Pancreas (tissue), 10 donors: ENCODE data around the gene STX2. TPM values are rescaled to one million over a fixed set of nuclear protein-coding genes. Genes with fewer than 3 reads are reported as not detected.
"Not testable (repeated sequence)": the region's sequence is repeated elsewhere in the genome, so short reads cannot be mapped to it uniquely, and the experiment has no call there.

Experiments
- ATAC-seq, 4 donors: fragments of 200-7000 bp; cut with Tn5 transposase; one replicate each; pipeline versions ENCODE4 v1.8.0 to v1.9.1; 2020; ENCODE audit warnings: mild to moderate bottlenecking in 4 of 4, moderate library complexity in 4 of 4
- DNase-seq, 6 donors: peaks; one replicate each; pipeline ENCODE4 v3.0.0-alpha.2; 2020
- FAIRE-seq: peaks from 2 replicates; lab custom pipeline; 2012; peaks lifted over from hg19 to GRCh38; lab: Jason Lieb, UNC
- H3K27ac ChIP-seq, 4 donors: fragments of 200-600 bp; sonication (generic); 1 replicate in 3 of 4; 2 replicates in 1 of 4; pipeline versions ENCODE4 v1.5.0 to v1.8.0; 2020
- H3K27me3 ChIP-seq, 4 donors: fragments of 200-600 bp; one replicate each; pipeline ENCODE4 v1.8.0; 2021
- H3K36me3 ChIP-seq, 3 donors: fragments of 200-600 bp; sonication (generic) in 1 of 3; one replicate each; pipeline versions ENCODE4 v1.5.0 to v1.8.0; 2020 to 2021
- H3K4me1 ChIP-seq, 3 donors: fragments of 200-600 bp; one replicate each; pipeline ENCODE4 v1.8.0; 2021
- H3K4me3 ChIP-seq, 4 donors: fragments of 200-600 bp; sonication (generic) in 2 of 4; one replicate each; pipeline versions ENCODE4 v1.5.0 to v1.8.0; 2020 to 2021
- H3K9me3 ChIP-seq, 4 donors: fragments of 200-600 bp; one replicate each; pipeline ENCODE4 v1.8.0; 2021
- CTCF ChIP-seq, 4 donors: fragments of 200-600 bp; sonication (generic) in 3 of 4; IDR thresholded peaks; one replicate each; pipeline versions ENCODE4 v1.5.0 to v1.8.0; 2021; ENCODE audit warnings: antibody characterized with exemption in 4 of 4
- WGBS, 2 donors: extraction: QIAGEN DNeasy Blood & Tissue Kit; methylation state at CpG; one replicate each; pipeline ENCODE4 v1.1.7; 2013; 5-methylcytosine and 5-hydroxymethylcytosine counted together
- intact Hi-C, 3 donors: fragments of 100-400 bp; cut with DNase I; formaldehyde crosslinking; loops; one replicate each; pipeline versions ENCODE4 v1.11.1 to v1.14.2; 2022
- polyA plus RNA-seq, 2 donors: library from polyadenylated mRNA; stranded (reverse); fragments of 200-250 nt; gene quantifications; one replicate each; pipeline ENCODE4 v1.2.3, GENCODE V29; 2013
- total RNA-seq, 6 donors: library from RNA; stranded (reverse); fragmentation: NEBNext Ultra II Directional in 4 of 6; extraction: Animal tissue kit (Norgen Biotek cat#: 25700) in 4 of 6; gene quantifications; one replicate each; pipeline versions ENCODE4 v1.2.1 to v1.2.4, GENCODE V29; 2021 to 2023
- donor health status: healthy with polysubstance abuse.
- donor health status: DM: no; HTN: no; CAD: no; lungs with moderate emphysema.
- donor health status: DM: no; HTN: no; CAD: no.
- donor health status: control.
- donor health status: control.
- donor health status: Bipolar disorder and iron deficiency.
- donor health status: DM: yes; HTN: yes; CAD: no.
- donor health status: DM: no; HTN: no; CAD: no.
- donor health status: DM: no; HTN: no; CAD: no.
- donor health status: DM: yes; HTN: yes; CAD: no.

The STX2 gene
- total RNA-seq: 10 to 100 TPM in 1 of 6 donors, 1 to 10 TPM in 5; 4.8 to 10.8 (median 6.1) TPM
- 10 to 100 TPM in 1 of 2 donors, 1 to 10 TPM in 1; 7.0 to 16.8 TPM for polyA plus RNA-seq

GRCh38 chr12:130838951-130839769 is at the start of gene STX2:
Gene STX2, minus strand, starts transcription at chr12:130839250. Its CDS starts 151 bp downstream, at chr12:130839099.
- TF ChIP-seq CTCF (IDR thresholded peaks at IDR 0.05): no peak
- ATAC-seq: peak; percentile 96 to 98 (median 97)
- intact Hi-C loops: no loop called here
- H3K36me3 ChIP-seq: no peaks in the 10 kb centered on the region
- no peak for FAIRE-seq
- no peaks in the 10 kb centered on the region for H3K27me3 ChIP-seq
- no peaks in the 10 kb centered on the region for H3K9me3 ChIP-seq
- DNase-seq: peak; percentile 80 to 98 (median 92)
- H3K27ac ChIP-seq: peak within 1 kb of the TSS; percentile 59 to 69 (median 62)
- peak within 1 kb of the TSS; percentile 53 to 86 (median 68) for H3K4me3 ChIP-seq
- 1% methylated on average over 34 to 79 of the region's 79 CpGs for WGBS, 2 donors
- peaks cover 0 to 4% (median 0%) of the 10 kb centered on the region in 3 donors for H3K4me1 ChIP-seq

GRCh38 chr12:130887190-130887589 is 48.1 kb upstream of the STX2 start:
- DNase-seq, ATAC-seq, H3K36me3 ChIP-seq, FAIRE-seq, H3K9me3 ChIP-seq, H3K4me1 ChIP-seq, intact Hi-C loops, H3K27me3 ChIP-seq, H3K27ac ChIP-seq, H3K4me3 ChIP-seq: not testable (repeated sequence)
- 64 to 78% methylated on average over 9 to 10 of the region's 17 CpGs for WGBS, 2 donors

GRCh38 chr12:130881548-130881947 is 42.5 kb upstream of the STX2 start:
- WGBS, 2 donors: 82 to 87% methylated on average over 1 of the region's 1 CpG
- H3K27me3 ChIP-seq: no peaks in the 10 kb centered on the region

GRCh38 chr12:130881046-130881445 is 42.0 kb upstream of the STX2 start:
- no peak overlapping the region for H3K27ac ChIP-seq
- DNase-seq: no peak
- TF ChIP-seq CTCF (IDR thresholded peaks at IDR 0.05): no peak
- ATAC-seq: no peak
- no peak for FAIRE-seq
- intact Hi-C loops: no loop called here
- no peaks in the 10 kb centered on the region for H3K4me1 ChIP-seq
- no peaks in the 10 kb centered on the region for H3K27me3 ChIP-seq
- H3K9me3 ChIP-seq: no peaks in the 10 kb centered on the region
- H3K4me3 ChIP-seq: no peak overlapping the region
- 77 to 79% methylated on average over 5 of the region's 5 CpGs for WGBS, 2 donors
- H3K36me3 ChIP-seq: peaks cover 0 to 8% (median 6%) of the 10 kb centered on the region in 3 donors

More at GRCh38 chr12:130881548-130881947, 42.5 kb upstream of the STX2 start:
- Histone ChIP-seq H3K36me3 (peaks cover 0 to 3% (median under 1%) of the 10 kb centered on the region in 3 donors), H3K4me1 (no peaks in the 10 kb centered on the region), H3K9me3 (no peaks in the 10 kb centered on the region), H3K4me3 (no peak overlapping the region), H3K27ac (no peak overlapping the region)
- no peak for FAIRE-seq
- TF ChIP-seq CTCF (IDR thresholded peaks at IDR 0.05): no peak
- DNase-seq: no peak
- ATAC-seq: no peak
- intact Hi-C loops: no loop called here

GRCh38 chr12:130880411-130880885 is 41.4 kb upstream of the STX2 start:
- Histone ChIP-seq H3K36me3 (peaks cover 0 to 12% (median 8%) of the 10 kb centered on the region in 3 donors), H3K9me3 (no peaks in the 10 kb centered on the region), H3K4me1 (no peaks in the 10 kb centered on the region), H3K27me3 (no peaks in the 10 kb centered on the region), H3K4me3 (no peak overlapping the region), H3K27ac (no peak overlapping the region)
- FAIRE-seq (no peak), ATAC-seq (no peak), DNase-seq (no peak)
- WGBS, 2 donors: 33 to 36% methylated on average over 10 of the region's 10 CpGs
- TF ChIP-seq CTCF (IDR thresholded peaks at IDR 0.05): no peak
- intact Hi-C loops: no loop called here
